H9 (cell line): ENCODE data around the gene SCTR. TPM values are rescaled to one million over a fixed set of nuclear protein-coding genes. Genes with fewer than 3 reads are reported as not detected.

Source experiments
- DNase-seq: peaks from one replicate; pipeline ENCODE4 v3.0.0-alpha.2; 2017
- H2AFZ ChIP-seq: one replicate; pipeline ENCODE4 v1.6.1; 2013; ENCODE audit warnings: mild to moderate bottlenecking, low read length, control low read depth, moderate library complexity
- H2AK5ac ChIP-seq: 2 replicates; pipeline ENCODE4 v1.6.1; 2013; ENCODE audit warnings: low read length, control low read depth, mixed read lengths; ENCODE audit not compliant: insufficient read length
- H2BK120ac ChIP-seq: one replicate; pipeline ENCODE4 v1.6.1; 2013; ENCODE audit warnings: low read depth, mild to moderate bottlenecking, low read length, control low read depth, inconsistent platforms; ENCODE audit not compliant: poor library complexity, severe bottlenecking
- H2BK12ac ChIP-seq: 2 replicates; pipeline ENCODE4 v1.6.1; 2013; ENCODE audit warnings: low read length, control low read depth, mixed read lengths, low read depth; ENCODE audit not compliant: insufficient read length
- H2BK15ac ChIP-seq: 2 replicates; pipeline ENCODE4 v1.6.1; 2013; ENCODE audit warnings: low read depth, low read length, control low read depth
- H2BK20ac ChIP-seq: one replicate; pipeline ENCODE4 v1.6.1; 2013; ENCODE audit warnings: low read depth, mild to moderate bottlenecking, low read length, control low read depth, inconsistent platforms; ENCODE audit not compliant: poor library complexity, severe bottlenecking
- H2BK5ac ChIP-seq: 2 replicates; pipeline ENCODE4 v1.6.1; 2013; ENCODE audit warnings: low read length, control low read depth, mixed read lengths; ENCODE audit not compliant: insufficient read length
- H3K14ac ChIP-seq: 2 replicates; pipeline ENCODE4 v1.6.1; 2013; ENCODE audit warnings: low read length, control low read depth; ENCODE audit not compliant: insufficient read depth
- H3K18ac ChIP-seq: 2 replicates; pipeline ENCODE4 v1.6.1; 2013; ENCODE audit warnings: low read depth, mild to moderate bottlenecking, mixed read lengths, low read length, control low read depth; ENCODE audit not compliant: insufficient read length
- H3K23ac ChIP-seq: 2 replicates; pipeline ENCODE4 v1.6.1; 2013; ENCODE audit warnings: low read length, control low read depth, mixed read lengths, low read depth; ENCODE audit not compliant: insufficient read length
- H3K23me2 ChIP-seq: 2 replicates; pipeline ENCODE4 v1.6.1; 2013; ENCODE audit warnings: low read depth, mild to moderate bottlenecking, mixed read lengths, low read length, control low read depth; ENCODE audit not compliant: insufficient read length, poor library complexity, severe bottlenecking
- H3K27ac ChIP-seq: 2 replicates; pipeline ENCODE4 v1.5.1; 2013; ENCODE audit warnings: low read length, control low read depth, mixed read lengths, low read depth; ENCODE audit not compliant: insufficient read length
- H3K27me3 ChIP-seq: 2 replicates; pipeline ENCODE4 v1.6.1; 2013; ENCODE audit warnings: low read length, control low read depth, inconsistent platforms; ENCODE audit not compliant: insufficient read depth
- H3K4ac ChIP-seq: 2 replicates; pipeline ENCODE4 v1.6.1; 2013; ENCODE audit warnings: low read depth, mild to moderate bottlenecking, control low read depth, inconsistent platforms, low read length, moderate library complexity
- H3K4me1 ChIP-seq: 2 replicates; pipeline ENCODE4 v1.6.1; 2013; ENCODE audit warnings: low read length, control low read depth, inconsistent platforms; ENCODE audit not compliant: insufficient read depth
- H3K4me2 ChIP-seq: 2 replicates; pipeline ENCODE4 v1.6.1; 2013; ENCODE audit warnings: low read length, control low read depth, mixed read lengths; ENCODE audit not compliant: insufficient read length, insufficient read depth
- H3K56ac ChIP-seq: 2 replicates; pipeline ENCODE4 v1.6.1; 2013; ENCODE audit warnings: low read depth, mild to moderate bottlenecking, mixed read lengths, low read length, control low read depth; ENCODE audit not compliant: insufficient read length
- H3K79me1 ChIP-seq: 2 replicates; pipeline ENCODE4 v1.6.1; 2013; ENCODE audit warnings: low read depth, mild to moderate bottlenecking, moderate library complexity, low read length, control low read depth, inconsistent platforms; ENCODE audit not compliant: insufficient read depth, poor library complexity, severe bottlenecking
- H3K79me2 ChIP-seq: 2 replicates; pipeline ENCODE4 v1.6.1; 2013; ENCODE audit warnings: low read length, control low read depth, inconsistent platforms; ENCODE audit not compliant: insufficient read depth
- H3K9ac ChIP-seq: 2 replicates; pipeline ENCODE4 v1.6.1; 2013; ENCODE audit warnings: low read length, control low read depth, mixed read lengths; ENCODE audit not compliant: insufficient read length; ENCODE audit errors: extremely low read depth
- H3K9me3 ChIP-seq: one replicate; pipeline ENCODE4 v1.6.1; 2013; ENCODE audit warnings: low read depth, low read length, inconsistent platforms; ENCODE audit not compliant: control insufficient read depth
- H3T11ph ChIP-seq: one replicate; pipeline ENCODE4 v1.6.1; 2013; ENCODE audit warnings: mild to moderate bottlenecking, low read length, control low read depth, inconsistent platforms
- H4K20me1 ChIP-seq: one replicate; pipeline ENCODE4 v1.6.1; 2013; ENCODE audit not compliant: control insufficient read depth, insufficient read length, insufficient read depth
- H4K5ac ChIP-seq: 2 replicates; pipeline ENCODE4 v1.6.1; 2013; ENCODE audit warnings: low read depth, mild to moderate bottlenecking, mixed read lengths, low read length, control low read depth; ENCODE audit not compliant: insufficient read length
- H4K8ac ChIP-seq: replicated peaks from 2 replicates; pipeline ENCODE4 v1.6.1; 2013; ENCODE audit warnings: low read length, control low read depth, mixed read lengths, low read depth; ENCODE audit not compliant: insufficient read length
- H4K91ac ChIP-seq: 2 replicates; pipeline ENCODE4 v1.6.1; 2013; ENCODE audit warnings: low read depth, mild to moderate bottlenecking, moderate library complexity, mixed read lengths, low read length, control low read depth; ENCODE audit not compliant: insufficient read length
- H3K27ac Mint-ChIP-seq, 3 experiments: 2 replicates in 2 of 3; 3 replicates in 1 of 3; pipeline ENCODE4 v1.8.0; 2020 to 2021; ENCODE audit warnings: mixed read lengths in 3 of 3, mild to moderate bottlenecking in 1 of 3, moderate library complexity in 1 of 3
- H3K27me3 Mint-ChIP-seq: 2 replicates; pipeline ENCODE4 v1.8.0; 2021; ENCODE audit warnings: low read depth, mild to moderate bottlenecking, moderate library complexity, mixed read lengths
- H3K36me3 Mint-ChIP-seq, 3 experiments: 2 replicates in 2 of 3; 3 replicates in 1 of 3; pipeline ENCODE4 v1.8.0; 2020 to 2021; ENCODE audit warnings: low read depth in 3 of 3, mixed read lengths in 3 of 3; ENCODE audit not compliant: insufficient read depth in 1 of 3
- H3K4me1 Mint-ChIP-seq, 2 experiments: 2 replicates each; pipeline ENCODE4 v1.8.0; 2020; ENCODE audit warnings: mixed read lengths in 2 of 2
- H3K4me3 Mint-ChIP-seq, 2 experiments: 2 replicates in 1 of 2; 3 replicates in 1 of 2; pipeline ENCODE4 v1.8.0; 2020 to 2021; ENCODE audit warnings: mild to moderate bottlenecking in 2 of 2, mixed read lengths in 2 of 2, moderate library complexity in 1 of 2
- H3K9me3 Mint-ChIP-seq, 2 experiments: 2 replicates in 1 of 2; 3 replicates in 1 of 2; pipeline ENCODE4 v1.8.0; 2020; ENCODE audit warnings: mild to moderate bottlenecking in 2 of 2, mixed read lengths in 2 of 2, moderate library complexity in 1 of 2
- WGBS: extraction: QIAGEN DNeasy Blood & Tissue Kit; methylation state at CpG from one replicate; pipeline ENCODE4 v1.1.7; 2013; ENCODE audit warnings: missing lambda C conversion rate, low lambda C conversion rate, mixed read lengths; ENCODE audit not compliant: insufficient read length; ENCODE audit errors: extremely low coverage; 5-methylcytosine and 5-hydroxymethylcytosine counted together
- total RNA-seq: library from RNA; stranded (reverse); gene quantifications from 2 replicates; pipeline ENCODE4 v1.2.1, GENCODE V29; 2021
- TF ChIP-seq, protein P1 (sequence below): fragments of 200-600 bp; sonication (generic); conservative IDR thresholded peaks from 3 replicates; pipeline ENCODE4 v1.8.0; 2021; ENCODE audit warnings: antibody characterized with exemption, mild to moderate bottlenecking

The SCTR gene
- total RNA-seq, 1 experiment from 2014 or later: not detected

DNA sequence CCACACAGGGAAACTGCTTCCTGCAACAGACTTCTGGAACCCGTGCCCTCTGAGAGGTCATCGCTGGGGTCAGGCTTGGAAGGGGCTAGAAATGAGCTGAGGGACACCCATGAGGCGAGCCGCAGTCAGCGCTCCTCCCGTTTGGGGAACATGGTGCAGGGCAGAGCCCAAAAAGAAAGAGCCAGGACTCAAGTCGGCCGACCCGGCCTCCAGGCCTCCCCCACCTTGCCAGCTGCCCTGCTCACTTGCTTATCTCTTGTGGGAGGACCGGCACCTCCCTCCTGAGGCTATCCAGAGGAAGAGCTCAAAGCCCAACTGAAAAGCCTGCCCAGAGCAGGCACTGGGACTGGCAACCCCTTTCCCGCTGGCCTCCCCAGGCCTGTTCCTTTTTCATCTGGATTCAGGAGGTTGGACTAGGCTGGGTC, 43.6 kb downstream of the SCTR start:
- TF ChIP-seq, protein P1, sequence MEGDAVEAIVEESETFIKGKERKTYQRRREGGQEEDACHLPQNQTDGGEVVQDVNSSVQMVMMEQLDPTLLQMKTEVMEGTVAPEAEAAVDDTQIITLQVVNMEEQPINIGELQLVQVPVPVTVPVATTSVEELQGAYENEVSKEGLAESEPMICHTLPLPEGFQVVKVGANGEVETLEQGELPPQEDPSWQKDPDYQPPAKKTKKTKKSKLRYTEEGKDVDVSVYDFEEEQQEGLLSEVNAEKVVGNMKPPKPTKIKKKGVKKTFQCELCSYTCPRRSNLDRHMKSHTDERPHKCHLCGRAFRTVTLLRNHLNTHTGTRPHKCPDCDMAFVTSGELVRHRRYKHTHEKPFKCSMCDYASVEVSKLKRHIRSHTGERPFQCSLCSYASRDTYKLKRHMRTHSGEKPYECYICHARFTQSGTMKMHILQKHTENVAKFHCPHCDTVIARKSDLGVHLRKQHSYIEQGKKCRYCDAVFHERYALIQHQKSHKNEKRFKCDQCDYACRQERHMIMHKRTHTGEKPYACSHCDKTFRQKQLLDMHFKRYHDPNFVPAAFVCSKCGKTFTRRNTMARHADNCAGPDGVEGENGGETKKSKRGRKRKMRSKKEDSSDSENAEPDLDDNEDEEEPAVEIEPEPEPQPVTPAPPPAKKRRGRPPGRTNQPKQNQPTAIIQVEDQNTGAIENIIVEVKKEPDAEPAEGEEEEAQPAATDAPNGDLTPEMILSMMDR: no peak
- no peak for DNase-seq
- no peak overlapping the region for H3K4me2 ChIP-seq

More for the DNA sequence above, 43.6 kb downstream of the SCTR start:
- H3K9ac ChIP-seq: no peak overlapping the region
- no peak overlapping the region for H2BK120ac ChIP-seq
- H2BK15ac ChIP-seq: no peak overlapping the region
- no peaks in the 10 kb centered on the region for H3K27me3 ChIP-seq
- Mint-ChIP-seq H3K9me3 (no peaks in the 10 kb centered on the region; a peak in 1 of 5 replicates), H3K27me3 (peaks cover 7% of the 10 kb centered on the region), H3K4me1 (peaks cover 5 to 27% of the 10 kb centered on the region in 2 experiments), H3K4me3 (no peak overlapping the region), H3K27ac (peak overlapping the region in 1 of 3 experiments; percentile 59; a peak in 1 of 7 replicates), H3K36me3 (no peaks in the 10 kb centered on the region)
- H3K79me2 ChIP-seq: no peaks in the 10 kb centered on the region
- H3K23ac ChIP-seq: no peak overlapping the region
- H4K20me1 ChIP-seq: no peaks in the 10 kb centered on the region
- no peaks in the 10 kb centered on the region for H3K79me1 ChIP-seq
- H2BK12ac ChIP-seq: no peak overlapping the region
- H2BK5ac ChIP-seq: no peak overlapping the region
- H3K14ac ChIP-seq: no peak overlapping the region
- H3K4ac ChIP-seq: no peak overlapping the region
- no peak overlapping the region for H2AK5ac ChIP-seq
- no peak overlapping the region for H3T11ph ChIP-seq
- H4K8ac ChIP-seq: no peak overlapping the region
- no peaks in the 10 kb centered on the region for H3K23me2 ChIP-seq
- H4K91ac ChIP-seq: no peak overlapping the region
- H3K27ac ChIP-seq: no peak overlapping the region
- no peak overlapping the region for H3K56ac ChIP-seq
- no peaks in the 10 kb centered on the region for H3K4me1 ChIP-seq
- H2AFZ ChIP-seq: no peak overlapping the region
- H3K18ac ChIP-seq: no peak overlapping the region
- no peak overlapping the region for H2BK20ac ChIP-seq
- no peak overlapping the region for H4K5ac ChIP-seq
- no peaks in the 10 kb centered on the region for H3K9me3 ChIP-seq
- WGBS: no CpG with 5 or more reads among the region's 11 CpGs
